Mesendoderm (in vitro differentiated cells): ENCODE data around the gene ZNF222.
A peak's percentile ranks its signal among the peaks of the same experiment; 100 is the strongest.

Source experiments
- DNase-seq: peaks from one replicate; pipeline ENCODE4 v3.0.0; 2013
- H2AK5ac ChIP-seq: 2 replicates; pipeline ENCODE4 v1.6.1; 2013; ENCODE audit warnings: low read length, inconsistent platforms
- H2BK120ac ChIP-seq: 2 replicates; pipeline ENCODE4 v1.6.1; 2013; ENCODE audit warnings: low read depth, mild to moderate bottlenecking, low read length, moderate library complexity, mixed read lengths
- H2BK15ac ChIP-seq: replicated peaks from 2 replicates; pipeline ENCODE4 v1.6.1; 2013; ENCODE audit warnings: low read depth, mild to moderate bottlenecking, moderate library complexity
- H2BK5ac ChIP-seq: 2 replicates; pipeline ENCODE4 v1.6.1; 2013; ENCODE audit warnings: low read length, inconsistent platforms
- H3K18ac ChIP-seq: 2 replicates; pipeline ENCODE4 v1.6.1; 2013; ENCODE audit warnings: mild to moderate bottlenecking, low read length, mixed read lengths
- H3K23ac ChIP-seq: one replicate; pipeline ENCODE4 v1.6.1; 2013; ENCODE audit warnings: low read length
- H3K27ac ChIP-seq: 2 replicates; pipeline ENCODE4 v1.5.1; 2013; ENCODE audit warnings: low read depth, mild to moderate bottlenecking, inconsistent platforms, low read length, moderate library complexity
- H3K27me3 ChIP-seq: 2 replicates; pipeline ENCODE4 v1.6.1; 2013; ENCODE audit warnings: low read length, control low read depth, mild to moderate bottlenecking, inconsistent platforms; ENCODE audit not compliant: insufficient read depth, poor library complexity
- H3K36me3 ChIP-seq: 2 replicates; pipeline ENCODE4 v1.6.1; 2013; ENCODE audit warnings: low read length, inconsistent platforms; ENCODE audit not compliant: control insufficient read depth, insufficient read depth
- H3K4ac ChIP-seq: one replicate; pipeline ENCODE4 v1.6.1; 2013; ENCODE audit warnings: low read depth, mild to moderate bottlenecking, low read length, moderate library complexity
- H3K4me1 ChIP-seq: 2 replicates; pipeline ENCODE4 v1.6.1; 2013; ENCODE audit warnings: low read depth, low read length, inconsistent platforms; ENCODE audit not compliant: control insufficient read depth
- H3K4me2 ChIP-seq: 2 replicates; pipeline ENCODE4 v1.6.1; 2013; ENCODE audit warnings: low read length
- H3K4me3 ChIP-seq: 2 replicates; pipeline ENCODE4 v1.5.1; 2013; ENCODE audit warnings: mild to moderate bottlenecking, low read length
- H3K56ac ChIP-seq: one replicate; pipeline ENCODE4 v1.6.1; 2013; ENCODE audit warnings: low read length
- H3K79me1 ChIP-seq: 2 replicates; pipeline ENCODE4 v1.6.1; 2013; ENCODE audit warnings: low read length, inconsistent platforms
- H3K79me2 ChIP-seq: 2 replicates; pipeline ENCODE4 v1.6.1; 2013; ENCODE audit warnings: mild to moderate bottlenecking, low read length; ENCODE audit not compliant: control insufficient read depth, insufficient read depth
- H3K9ac ChIP-seq: 2 replicates; pipeline ENCODE4 v1.6.1; 2013; ENCODE audit warnings: low read length, inconsistent platforms
- H4K5ac ChIP-seq: one replicate; pipeline ENCODE4 v1.6.1; 2013; ENCODE audit warnings: low read length
- H4K8ac ChIP-seq: one replicate; pipeline ENCODE4 v1.6.1; 2013; ENCODE audit warnings: low read depth, mild to moderate bottlenecking, control low read depth, low read length, moderate library complexity
- WGBS: extraction: QIAGEN DNeasy Blood & Tissue Kit; methylation state at CpG from one replicate; pipeline ENCODE4 v1.1.7; 2013; ENCODE audit warnings: low lambda C conversion rate, missing lambda C conversion rate; ENCODE audit not compliant: insufficient coverage; ENCODE audit errors: extremely low coverage; 5-methylcytosine and 5-hydroxymethylcytosine counted together

The ZNF222 gene

GRCh38 chr19:44059229-44059628, 34.0 kb downstream of the ZNF222 start:
- no peaks in the 10 kb centered on the region for H3K79me2 ChIP-seq
- no peak overlapping the region for H3K4me2 ChIP-seq
- no peak overlapping the region for H4K5ac ChIP-seq
- H4K8ac ChIP-seq, result no peak overlapping the region
- H3K23ac ChIP-seq, result no peak overlapping the region
- H3K4me3 ChIP-seq, result no peak overlapping the region
- WGBS, result no CpG with 5 or more reads among the region's 2 CpGs
- no peak for DNase-seq
- no peak overlapping the region for H3K27ac ChIP-seq
- H3K27me3 ChIP-seq, result no peaks in the 10 kb centered on the region
- H2AK5ac ChIP-seq, result no peak overlapping the region
- no peak overlapping the region for H2BK120ac ChIP-seq
- H3K36me3 ChIP-seq, result peaks cover 3% of the 10 kb centered on the region
- H3K4me1 ChIP-seq, result no peaks in the 10 kb centered on the region
- no peak overlapping the region for H3K18ac ChIP-seq
- no peaks in the 10 kb centered on the region for H3K79me1 ChIP-seq
- no peak overlapping the region for H3K4ac ChIP-seq
- no peak overlapping the region for H2BK15ac ChIP-seq
- H2BK5ac ChIP-seq, result no peak overlapping the region
- no peak overlapping the region for H3K56ac ChIP-seq
- no peak overlapping the region for H3K9ac ChIP-seq

GRCh38 chr19:44061038-44061437, 35.9 kb downstream of the ZNF222 start:
- DNase-seq, result no peak
- Histone ChIP-seq H3K4ac (no peak overlapping the region), H2BK15ac (no peak overlapping the region), H2AK5ac (no peak overlapping the region), H3K4me2 (no peak overlapping the region), H3K79me1 (no peaks in the 10 kb centered on the region), H3K27me3 (no peaks in the 10 kb centered on the region), H3K27ac (no peak overlapping the region), H3K4me3 (no peak overlapping the region), H3K23ac (no peak overlapping the region), H2BK5ac (no peak overlapping the region), H3K36me3 (peaks cover 4% of the 10 kb centered on the region), H3K18ac (no peak overlapping the region), H4K5ac (no peak overlapping the region), H4K8ac (no peak overlapping the region), H3K9ac (no peak overlapping the region), H3K56ac (no peak overlapping the region), H2BK120ac (no peak overlapping the region), H3K79me2 (no peaks in the 10 kb centered on the region), H3K4me1 (no peaks in the 10 kb centered on the region)
- WGBS, result no CpG with 5 or more reads among the region's 1 CpG

- no peaks in the 10 kb centered on the region for H3K4me1 ChIP-seq
- no peak overlapping the region for H2BK15ac ChIP-seq
- no peaks in the 10 kb centered on the region for H3K27me3 ChIP-seq
- H3K4me2 ChIP-seq, result no peak overlapping the region
- no peak overlapping the region for H3K18ac ChIP-seq
- no peak overlapping the region for H3K27ac ChIP-seq
- H3K36me3 ChIP-seq, result peaks cover 10% of the 10 kb centered on the region
- WGBS, result no CpG with 5 or more reads among the region's 3 CpGs
- H3K56ac ChIP-seq, result no peak overlapping the region
- H3K79me2 ChIP-seq, result no peaks in the 10 kb centered on the region
- no peak overlapping the region for H4K8ac ChIP-seq
- H3K9ac ChIP-seq, result no peak overlapping the region
- H3K79me1 ChIP-seq, result no peaks in the 10 kb centered on the region
- no peak overlapping the region for H4K5ac ChIP-seq
- H2BK120ac ChIP-seq, result no peak overlapping the region
- peak overlapping the region; percentile 34 for H3K4me3 ChIP-seq
- no peak overlapping the region for H2AK5ac ChIP-seq
- DNase-seq, result no peak
- no peak overlapping the region for H3K23ac ChIP-seq
- H3K4ac ChIP-seq, result no peak overlapping the region
- no peak overlapping the region for H2BK5ac ChIP-seq
Observed at GRCh38 chr19:44066305-44066704, 41.1 kb downstream of the ZNF222 start.

- H3K27ac ChIP-seq, result no peak overlapping the region
- H3K4me2 ChIP-seq, result no peak overlapping the region
- H4K5ac ChIP-seq, result no peak overlapping the region
- H3K9ac ChIP-seq, result no peak overlapping the region
- no peak overlapping the region for H2BK15ac ChIP-seq
- no peak overlapping the region for H2BK5ac ChIP-seq
- no peak overlapping the region for H3K4ac ChIP-seq
- H3K56ac ChIP-seq, result no peak overlapping the region
- no peak overlapping the region for H2BK120ac ChIP-seq
- peaks cover 8% of the 10 kb centered on the region for H3K36me3 ChIP-seq
- no peak overlapping the region for H3K18ac ChIP-seq
- no peak for DNase-seq
- H3K27me3 ChIP-seq, result no peaks in the 10 kb centered on the region
- no peak overlapping the region for H4K8ac ChIP-seq
- no peaks in the 10 kb centered on the region for H3K79me1 ChIP-seq
- H3K79me2 ChIP-seq, result no peaks in the 10 kb centered on the region
- no peak overlapping the region for H2AK5ac ChIP-seq
- no CpG with 5 or more reads among the region's 1 CpG for WGBS
- H3K4me1 ChIP-seq, result no peaks in the 10 kb centered on the region
- H3K23ac ChIP-seq, result no peak overlapping the region
- H3K4me3 ChIP-seq, result no peak overlapping the region
Observed at GRCh38 chr19:44069415-44069814, 44.2 kb downstream of the ZNF222 start.

- Histone ChIP-seq H3K4ac (no peak within 1 kb of the TSS), H2BK120ac (no peak within 1 kb of the TSS), H4K8ac (peak within 1 kb of the TSS; percentile 83), H2AK5ac (no peak within 1 kb of the TSS), H3K18ac (no peak within 1 kb of the TSS), H2BK15ac (no peak within 1 kb of the TSS), H3K27me3 (no peaks in the 10 kb centered on the region), H2BK5ac (no peak within 1 kb of the TSS), H3K27ac (no peak within 1 kb of the TSS), H4K5ac (peak within 1 kb of the TSS; percentile 47), H3K4me2 (peak within 1 kb of the TSS; percentile 92), H3K79me1 (no peaks in the 10 kb centered on the region), H3K4me3 (peak within 1 kb of the TSS; percentile 68), H3K4me1 (no peaks in the 10 kb centered on the region), H3K23ac (no peak within 1 kb of the TSS), H3K9ac (peak within 1 kb of the TSS; percentile 75), H3K56ac (peak within 1 kb of the TSS; percentile 88), H3K36me3 (no peaks in the 10 kb centered on the region), H3K79me2 (no peaks in the 10 kb centered on the region)
- peak; percentile 97 for DNase-seq
- WGBS, result no CpG with 5 or more reads among the region's 40 CpGs
Observed at GRCh38 chr19:44071824-44072542, 46.8 kb downstream of the ZNF222 start, which contains the start of gene ZNF284. Gene ZNF284 (plus strand): TSS chr19:44072159. CDS start chr19:44076390, 4,231 bp downstream.
